Epidermal melanocyte (primary cell): ENCODE data around the gene ADK.
"Not testable (repeated sequence)": the region's sequence is repeated elsewhere in the genome, so short reads cannot be mapped to it uniquely, and the experiment has no call there.

Experiments used
- DNase-seq: peaks from one replicate; pipeline ENCODE4 v3.0.0; 2011; ENCODE audit warnings: low spot score; ENCODE audit not compliant: insufficient read length

The ADK gene

DNA sequence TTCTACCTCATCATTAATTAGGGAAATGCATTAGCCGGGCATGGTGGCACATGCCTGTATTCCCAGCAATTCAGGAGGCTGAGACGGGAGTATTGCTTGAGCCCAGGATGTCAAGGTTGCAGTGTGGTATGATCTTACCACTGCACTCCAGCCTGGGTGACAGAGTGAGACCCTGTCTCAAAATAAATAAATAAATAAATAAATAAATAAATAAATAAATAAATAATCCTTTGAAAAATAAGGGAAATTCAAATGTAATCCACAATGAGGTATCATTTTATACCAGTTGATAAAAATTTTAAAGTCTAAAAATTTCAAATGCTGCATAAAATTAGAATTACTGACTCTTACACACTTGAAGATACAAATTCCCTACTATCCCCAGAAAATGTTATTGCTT is 334.3 kb downstream of the ADK start:
- no peak for DNase-seq

DNA sequence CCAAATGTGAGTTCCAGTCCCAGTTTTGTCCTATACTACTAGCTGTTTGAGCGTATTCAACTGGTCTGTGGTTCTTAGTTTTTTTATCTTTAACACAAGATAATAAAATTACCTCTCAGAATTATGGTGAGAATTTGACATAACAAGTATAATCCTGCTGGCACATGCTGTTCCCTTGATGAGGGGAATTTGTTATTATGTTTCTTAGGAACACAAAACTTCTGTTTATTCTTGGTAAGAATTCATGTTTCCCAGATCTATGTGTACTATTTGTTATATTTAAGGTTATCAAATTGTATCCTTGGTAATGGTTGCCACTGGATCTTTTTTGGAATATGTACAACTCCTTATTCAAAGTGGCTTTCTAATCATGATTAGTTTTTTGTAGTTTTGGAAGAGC is 335.6 kb downstream of the ADK start:
- no peak for DNase-seq

DNA sequence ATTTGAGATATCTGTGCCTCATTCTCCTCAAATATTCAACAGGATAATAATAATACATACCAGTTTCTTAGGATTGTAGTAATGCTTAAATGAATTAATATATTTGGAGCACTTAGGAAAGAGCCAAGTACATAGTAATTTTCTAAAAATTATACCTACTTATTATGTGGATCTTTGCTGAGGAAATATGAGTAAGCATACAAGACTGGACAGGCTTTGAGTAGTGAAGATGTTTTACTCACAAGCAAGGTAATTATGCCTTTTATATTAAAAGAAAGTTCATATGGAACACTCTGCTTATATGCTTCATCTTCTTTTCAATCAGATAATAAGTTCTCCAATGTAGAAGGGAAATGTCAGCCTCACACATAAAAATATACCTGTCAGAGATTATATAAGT is 337.9 kb downstream of the ADK start:
- no peak for DNase-seq

DNA sequence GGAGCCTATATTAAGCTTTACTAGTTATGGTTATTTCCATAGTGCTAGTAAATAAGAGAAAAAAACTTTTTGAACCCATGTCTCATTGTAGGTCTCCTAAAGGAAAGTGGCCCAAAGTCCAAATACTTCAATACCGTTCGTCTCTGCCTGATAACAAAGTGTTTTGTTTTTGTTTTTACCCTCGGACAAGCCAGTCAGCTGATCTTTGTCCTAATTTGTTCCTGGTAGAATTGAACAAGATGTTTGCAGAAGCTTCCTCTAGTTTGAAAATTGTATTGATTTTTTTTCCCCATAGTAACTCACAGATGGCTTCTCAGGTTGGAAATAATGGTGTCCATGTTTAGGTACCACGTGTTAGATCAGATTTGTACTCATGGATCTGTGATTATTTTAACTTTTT is 339.5 kb downstream of the ADK start:
- no peak for DNase-seq

DNA sequence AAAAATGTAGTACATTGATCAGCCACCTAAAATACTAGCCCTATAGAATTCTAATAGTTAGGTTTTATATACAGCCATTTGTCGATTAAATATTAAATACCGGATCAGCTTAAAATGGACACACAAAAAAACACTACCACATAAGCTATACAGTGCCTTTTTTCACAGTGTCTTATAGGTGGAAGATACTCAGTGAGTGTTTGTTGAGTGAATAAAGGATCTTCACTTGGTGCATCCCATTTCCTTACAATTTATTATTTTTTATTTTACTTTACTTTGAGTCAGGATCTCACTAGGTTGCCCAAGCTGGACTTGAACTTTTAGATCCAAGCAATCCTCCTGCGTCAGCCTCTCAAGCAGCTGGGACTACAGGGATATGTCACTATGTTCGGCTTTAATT is 340.0 kb downstream of the ADK start:
- no peak for DNase-seq

DNA sequence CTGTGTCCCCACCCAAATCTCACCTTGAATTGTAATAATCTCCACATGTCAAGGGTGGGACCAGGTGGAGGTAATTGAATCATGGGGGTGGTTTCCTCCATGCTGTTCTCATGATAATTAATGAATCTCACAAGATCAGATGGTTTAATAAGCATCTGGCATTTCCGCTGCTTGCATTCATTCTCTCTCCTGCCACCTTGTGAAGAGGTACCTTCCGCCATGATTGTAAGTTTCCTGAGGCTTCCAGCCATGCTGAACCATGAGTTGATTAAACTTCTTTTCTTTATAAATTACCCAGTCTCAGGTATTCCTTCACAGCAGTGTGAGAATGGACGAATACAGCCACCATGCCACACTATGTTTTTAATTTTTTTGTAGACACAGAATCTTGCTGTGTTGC is 345.3 kb downstream of the ADK start:
- DNase-seq = not testable (repeated sequence)

DNA sequence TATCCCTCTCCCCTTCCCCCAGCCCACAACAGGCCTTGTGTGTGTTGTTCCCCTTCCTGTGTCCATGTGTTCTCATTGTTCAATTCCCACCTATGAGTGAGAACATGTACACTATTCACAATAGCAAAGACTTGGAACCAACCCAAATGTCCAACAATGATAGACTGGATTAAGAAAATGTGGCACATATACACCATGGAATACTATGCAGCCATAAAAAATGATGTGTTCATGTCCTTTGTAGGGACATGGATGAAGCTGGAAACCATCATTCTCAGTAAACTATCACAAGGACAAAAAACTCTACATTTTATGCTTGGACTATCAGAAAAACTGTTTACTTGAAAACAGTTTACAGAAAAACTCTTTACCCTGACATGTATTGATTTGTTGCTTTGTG is 347.6 kb downstream of the ADK start:
- not testable (repeated sequence) for DNase-seq

DNA sequence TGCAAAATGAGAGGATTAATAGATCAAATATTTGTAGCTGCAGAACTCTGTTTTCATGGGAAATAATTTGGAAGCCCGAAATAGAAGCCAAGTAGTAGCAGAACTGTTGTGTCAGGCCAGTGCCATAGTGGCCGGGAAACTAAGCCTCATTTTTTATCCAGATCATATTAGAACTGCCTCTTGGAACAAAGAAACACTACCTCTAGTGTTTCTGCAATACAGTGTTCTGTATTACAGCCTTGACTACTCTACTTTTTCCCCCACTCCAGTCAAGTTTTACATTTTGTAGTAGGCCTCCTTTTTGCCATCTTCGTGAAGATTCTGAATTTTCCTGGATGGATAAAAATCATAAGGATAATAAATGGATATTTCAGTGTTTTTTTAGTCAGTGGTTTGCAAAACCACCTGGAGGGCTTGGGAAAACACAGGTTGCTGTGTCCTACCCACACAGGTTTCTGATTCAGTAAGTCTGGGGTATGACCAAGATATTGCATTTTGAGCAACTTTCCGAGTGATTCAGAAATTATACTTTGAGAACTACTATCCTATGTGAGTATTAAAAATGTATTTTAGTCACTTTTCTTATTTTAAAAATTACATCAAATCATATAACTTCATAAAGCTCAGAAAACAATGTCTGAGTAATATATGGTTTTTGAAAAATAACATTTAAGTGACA is 349.1 kb downstream of the ADK start:
- DNase-seq = no peak

DNA sequence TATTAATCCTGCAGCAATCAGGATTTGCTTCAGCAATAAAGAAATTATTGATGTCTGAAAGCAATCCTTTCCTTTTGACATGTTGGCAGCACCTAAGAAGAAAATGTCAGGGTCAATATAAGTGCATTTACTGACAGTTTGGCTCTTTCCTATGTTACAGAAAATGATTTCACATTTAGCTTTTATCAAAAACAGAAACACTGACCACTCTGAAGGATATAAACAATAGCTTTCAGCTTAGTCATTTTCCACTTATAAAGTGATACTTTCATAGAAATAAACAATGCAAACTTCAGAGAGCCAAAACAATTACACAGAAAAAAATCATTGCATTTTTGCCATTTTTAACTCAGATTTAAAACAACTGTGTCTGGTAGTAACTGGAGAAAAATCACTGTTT is 349.8 kb downstream of the ADK start:
- DNase-seq = no peak

DNA sequence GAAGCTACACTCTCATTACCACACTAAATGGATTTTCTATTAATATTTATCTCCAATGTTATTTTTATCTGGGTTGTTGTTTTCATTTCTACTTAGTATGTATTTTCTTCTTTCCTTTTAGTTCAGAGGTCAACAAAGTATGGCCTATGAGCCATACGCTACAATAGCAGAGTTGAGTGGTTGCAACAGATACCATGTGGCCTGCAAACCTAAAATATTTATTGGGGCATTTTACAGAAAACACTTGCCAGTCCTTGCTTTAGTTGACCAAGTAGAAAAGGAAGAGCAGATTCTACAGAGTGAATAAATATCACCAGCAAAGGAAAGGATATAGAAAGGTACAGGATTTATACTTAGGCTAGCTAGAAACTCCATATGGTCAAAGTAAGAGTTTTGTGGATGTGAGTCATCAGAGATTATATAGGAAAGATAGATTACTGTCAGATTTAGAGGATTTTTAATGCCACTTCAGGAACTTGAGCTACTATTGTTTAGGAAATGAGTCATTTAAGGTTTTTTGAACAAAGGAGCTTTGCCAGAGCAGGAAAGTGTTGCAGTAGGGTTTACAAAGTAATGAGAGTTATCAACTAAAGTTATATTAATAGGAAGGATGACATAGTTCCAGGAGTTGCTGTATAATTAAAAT is 352.1 kb downstream of the ADK start:
- DNase-seq = no peak

DNA sequence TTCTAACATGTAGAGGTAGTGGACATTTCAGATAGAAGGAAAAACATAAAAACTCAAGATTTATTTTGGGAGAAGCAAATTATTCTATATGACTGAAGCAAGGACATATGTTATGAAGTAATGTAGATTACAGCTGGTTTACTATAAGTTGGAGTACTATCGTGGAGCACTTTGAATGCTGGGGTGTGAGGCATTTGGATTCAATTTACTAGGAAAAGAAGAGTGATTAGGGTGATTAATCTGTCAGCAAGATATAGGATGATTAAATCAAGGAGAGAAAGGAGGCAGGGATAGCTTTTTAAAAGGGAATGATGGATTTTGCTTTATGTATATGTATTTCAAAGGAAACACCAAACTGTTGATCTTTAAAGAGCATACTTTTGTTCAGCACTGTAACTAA is 356.9 kb downstream of the ADK start:
- no peak for DNase-seq

DNA sequence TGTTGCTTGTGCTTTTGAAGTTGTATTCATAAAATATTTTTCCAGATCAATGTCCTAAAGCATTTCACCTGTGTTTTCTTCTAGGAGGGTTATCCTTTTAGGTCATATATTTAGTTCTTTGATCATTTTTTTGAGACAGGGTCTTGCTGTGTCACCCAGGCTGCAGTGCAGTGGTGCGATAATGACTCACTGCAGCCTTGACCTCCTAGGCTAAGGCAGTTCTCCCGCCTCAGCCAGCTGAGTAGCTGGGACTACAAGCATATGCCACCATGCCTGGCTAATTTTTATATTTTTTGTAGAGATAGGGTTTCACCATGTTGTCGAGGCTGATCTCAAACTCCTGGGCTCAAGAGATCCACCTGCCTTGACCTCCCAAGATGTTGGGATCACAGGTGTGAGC is 359.6 kb downstream of the ADK start:
- DNase-seq = no peak

DNA sequence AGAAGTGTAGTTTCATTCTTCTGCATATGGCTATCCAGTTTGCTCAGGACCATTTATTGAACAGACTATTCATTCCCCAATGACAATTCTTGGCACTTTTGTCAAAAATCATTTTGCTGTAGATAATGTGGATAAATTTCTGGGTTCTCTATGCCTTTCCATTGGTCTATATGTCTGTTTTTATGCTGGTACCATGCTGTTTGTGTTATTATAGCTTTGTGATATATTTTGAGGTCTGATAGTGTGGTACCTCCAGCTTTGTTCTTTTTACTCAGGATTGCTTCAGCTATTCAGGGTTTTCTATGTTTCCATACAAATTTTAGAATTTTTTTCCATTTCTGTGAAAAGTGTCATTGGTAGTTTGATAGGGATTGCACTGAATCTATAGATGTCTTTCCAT is 360.0 kb downstream of the ADK start:
- no peak for DNase-seq

DNA sequence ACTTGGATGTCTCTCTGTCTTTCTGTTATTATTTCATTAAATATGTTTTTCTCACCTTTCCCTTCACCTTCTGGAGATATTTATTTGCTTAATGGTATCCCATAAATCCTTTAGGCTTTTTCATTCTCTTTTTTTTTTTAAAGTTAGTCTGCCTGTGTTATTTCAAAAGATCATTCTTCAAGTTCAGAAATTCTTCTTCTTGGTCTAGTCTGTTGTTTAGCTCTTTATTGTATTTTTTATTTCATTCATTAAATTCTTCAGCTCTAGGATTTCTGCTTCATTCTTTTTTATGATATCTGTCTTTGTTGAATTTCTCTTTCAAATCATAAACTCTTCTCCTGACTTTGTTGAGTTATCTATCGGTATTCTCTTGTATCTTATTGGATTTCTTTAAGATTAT is 363.3 kb downstream of the ADK start:
- no peak for DNase-seq

DNA sequence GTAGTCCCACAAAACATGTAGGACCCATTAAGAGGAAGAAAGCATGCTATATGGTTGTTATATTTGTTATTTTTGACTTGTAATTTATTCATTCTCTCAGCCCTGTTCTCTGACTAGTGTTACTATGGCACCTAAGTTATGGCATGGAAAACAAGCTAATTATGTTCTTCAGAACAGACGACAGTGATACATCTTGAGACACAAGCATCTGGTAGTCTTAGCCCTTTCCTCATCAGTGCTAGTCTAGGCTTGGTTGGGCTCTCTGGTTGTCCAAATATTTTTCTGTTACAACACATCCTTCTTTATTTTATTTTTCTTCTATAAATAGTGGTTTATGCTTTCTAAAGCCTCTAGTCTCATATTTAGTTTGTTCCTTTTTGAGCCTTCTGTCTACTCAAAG is 367.0 kb downstream of the ADK start:
- DNase-seq = no peak

DNA sequence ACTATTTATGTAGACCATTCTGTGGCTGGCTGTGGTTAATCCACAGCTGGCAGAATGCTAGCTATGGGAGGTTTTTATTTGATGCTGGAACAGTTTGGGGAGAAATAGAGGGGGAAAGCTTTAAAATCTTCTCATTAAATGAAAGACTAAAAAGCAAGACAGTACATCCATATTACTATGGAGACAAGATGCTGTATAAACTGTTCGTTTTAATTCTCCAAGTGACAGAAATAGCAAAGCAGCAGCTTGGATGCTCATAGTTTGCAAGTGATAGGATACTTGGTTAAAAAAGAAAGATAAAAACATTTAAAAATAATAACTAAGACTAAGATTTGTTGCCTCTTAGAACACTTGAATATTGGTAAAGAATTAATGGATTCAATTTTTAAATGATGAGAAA is 370.5 kb downstream of the ADK start:
- no peak for DNase-seq

DNA sequence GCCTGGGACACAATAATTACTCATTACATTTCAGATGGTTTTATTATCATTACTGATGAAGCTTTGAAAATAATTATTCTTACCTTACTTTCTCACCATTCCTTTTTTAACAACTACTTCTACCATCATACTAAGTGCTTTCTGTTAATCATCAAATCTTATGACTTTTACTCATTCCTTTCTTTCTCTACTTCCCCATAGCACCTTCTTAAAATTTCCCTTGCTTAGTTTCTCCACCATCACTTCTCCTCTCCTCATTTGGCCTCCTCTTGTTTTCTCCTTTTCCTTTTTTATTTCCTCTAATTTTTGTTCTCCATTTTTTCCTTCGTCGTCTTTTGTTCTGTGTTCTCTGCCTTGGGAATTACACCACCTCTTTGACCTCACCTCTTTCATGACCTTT is 372.2 kb downstream of the ADK start:
- DNase-seq = no peak

DNA sequence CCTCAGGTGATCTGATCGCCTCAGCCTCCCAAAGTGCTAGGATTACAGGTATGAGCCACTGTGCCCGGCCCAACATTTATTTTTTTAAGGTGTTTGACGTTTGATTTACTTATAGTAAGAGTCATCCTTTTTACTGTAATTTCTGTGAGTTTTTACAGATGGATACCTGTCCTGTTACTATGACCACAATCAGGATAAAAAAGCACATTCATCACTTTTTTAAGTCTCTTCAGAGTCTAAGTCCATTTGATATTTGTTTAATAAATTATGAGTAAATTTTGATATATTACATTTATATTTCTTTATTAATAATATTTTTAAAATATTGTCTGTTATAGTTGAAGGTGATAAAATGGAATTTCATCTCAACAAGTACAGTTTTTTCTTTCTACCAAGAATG is 374.9 kb downstream of the ADK start:
- no peak for DNase-seq

DNA sequence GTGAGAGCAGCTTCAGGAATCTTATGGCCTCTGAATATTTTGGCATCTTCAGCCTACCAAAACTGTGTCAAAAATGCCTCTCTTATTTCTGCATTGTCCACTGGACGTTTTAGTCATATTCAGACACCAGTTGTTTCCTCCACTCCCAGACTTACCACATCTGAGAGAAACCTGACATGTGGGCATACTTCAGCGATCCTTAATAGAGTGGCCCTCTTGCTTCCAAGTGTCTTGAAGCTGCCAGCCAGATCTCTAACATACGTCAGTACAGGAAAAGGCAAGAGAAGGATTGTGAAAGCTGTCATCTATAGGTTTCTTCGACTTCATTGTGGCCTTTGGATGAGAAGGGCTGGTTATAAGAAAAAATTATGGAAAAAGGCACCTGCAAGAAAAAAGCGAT is 376.6 kb downstream of the ADK start:
- DNase-seq = not testable (repeated sequence)

DNA sequence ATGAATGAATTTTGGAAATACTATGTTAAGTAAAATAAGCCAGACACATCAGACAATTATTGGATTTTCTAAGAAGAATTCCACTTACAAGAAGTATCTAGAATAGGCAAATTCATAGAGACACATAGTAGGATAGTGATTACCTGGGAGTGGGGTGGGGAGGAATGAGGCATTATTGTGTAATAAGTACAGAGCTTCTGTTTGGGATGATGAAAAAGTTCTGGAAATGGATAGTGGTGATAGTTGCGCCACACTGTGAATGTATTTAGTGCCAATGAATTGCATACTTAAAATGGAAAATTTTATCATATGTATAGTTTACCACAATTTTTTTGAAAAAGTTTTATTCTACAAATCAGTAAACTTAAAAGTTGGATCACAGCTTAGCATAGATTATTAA is 378.2 kb downstream of the ADK start:
- DNase-seq = no peak

DNA sequence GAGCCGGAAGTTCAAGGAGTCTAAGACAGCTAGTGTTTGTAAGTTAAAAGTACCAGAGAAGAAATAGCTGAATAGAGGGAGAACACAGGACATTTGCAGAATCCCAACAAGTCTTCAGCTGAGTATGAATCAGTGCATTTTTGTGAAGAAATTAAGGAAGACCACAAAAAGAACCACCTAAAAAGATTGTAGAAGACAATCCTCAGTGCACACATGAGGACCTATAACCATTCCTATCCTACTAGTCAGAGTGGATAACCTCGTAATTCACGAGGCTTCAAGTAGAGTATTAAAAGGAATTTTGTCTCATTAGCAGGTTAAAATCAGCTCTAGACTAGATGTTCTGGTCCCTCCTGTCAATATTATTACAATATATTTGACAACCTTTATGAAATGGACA is 380.0 kb downstream of the ADK start:
- no peak for DNase-seq

DNA sequence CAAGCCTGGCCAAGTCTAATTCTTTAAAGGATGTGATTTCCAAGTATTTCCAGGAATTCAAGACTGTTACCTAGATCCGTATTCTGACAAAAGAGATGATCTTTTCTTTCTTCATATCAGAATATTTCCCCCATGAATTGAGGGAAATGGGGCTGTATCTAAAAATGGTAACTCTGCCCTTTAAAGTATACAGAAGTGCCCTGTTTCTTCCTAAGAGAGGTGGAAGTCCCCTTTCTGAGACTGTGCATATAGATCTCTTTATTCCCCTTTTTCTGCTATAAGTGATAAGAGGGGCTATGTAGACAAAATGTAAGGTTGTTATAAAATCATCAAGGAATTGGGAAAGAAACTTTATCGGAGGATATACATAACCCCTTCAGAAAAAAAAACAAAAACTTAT is 388.3 kb downstream of the ADK start:
- no peak for DNase-seq

DNA sequence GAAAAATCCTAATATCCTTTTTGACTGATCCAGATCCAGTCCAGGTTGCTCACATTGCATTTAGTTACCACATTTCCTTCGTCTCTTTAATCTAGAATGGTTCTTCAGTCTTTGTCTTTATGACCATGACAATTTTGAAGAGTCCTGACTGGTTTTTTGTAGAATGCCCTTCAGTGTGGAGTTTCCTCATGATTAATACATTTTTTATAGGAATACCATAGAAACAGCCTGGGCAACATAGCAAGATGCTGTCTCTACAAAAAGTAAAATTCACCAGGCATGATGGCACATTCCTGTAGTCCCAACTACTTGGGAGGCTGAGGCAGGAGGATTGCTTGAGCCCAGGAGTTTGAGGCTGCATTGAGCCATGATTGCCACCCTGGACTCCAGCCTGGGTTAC is 390.4 kb downstream of the ADK start:
- DNase-seq = no peak

DNA sequence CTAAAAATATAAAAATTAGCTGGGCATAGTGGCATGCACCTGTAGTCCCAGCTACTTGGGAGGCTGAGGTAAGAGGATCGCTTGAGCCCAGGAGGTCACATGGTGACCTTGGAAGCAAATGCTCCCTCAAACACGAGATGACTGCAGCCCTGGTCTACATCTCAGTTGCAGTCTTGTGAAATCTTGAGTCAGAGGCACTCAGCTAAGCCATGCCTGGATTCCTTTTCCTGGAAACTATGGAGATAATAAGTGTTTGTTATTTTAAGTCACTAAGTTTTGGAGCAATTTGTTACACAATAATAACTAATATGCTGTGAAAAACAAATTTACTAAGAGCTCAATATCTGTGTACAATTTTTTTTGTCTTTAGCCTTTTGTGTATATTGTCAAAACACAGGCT is 391.1 kb downstream of the ADK start:
- no peak for DNase-seq
